Measurements from ENCODE around the gene SLC7A4. TPM values are rescaled to one million over a fixed set of nuclear protein-coding genes. Genes with fewer than 3 reads are reported as not detected.

SLC7A4 gene
- total and polyA plus RNA-seq, 2 of the 8 experiments (the other 6 are each of a cell fraction or from before 2014, with no cell fraction given) = 0.92 TPM; not detected in 1

DNA sequence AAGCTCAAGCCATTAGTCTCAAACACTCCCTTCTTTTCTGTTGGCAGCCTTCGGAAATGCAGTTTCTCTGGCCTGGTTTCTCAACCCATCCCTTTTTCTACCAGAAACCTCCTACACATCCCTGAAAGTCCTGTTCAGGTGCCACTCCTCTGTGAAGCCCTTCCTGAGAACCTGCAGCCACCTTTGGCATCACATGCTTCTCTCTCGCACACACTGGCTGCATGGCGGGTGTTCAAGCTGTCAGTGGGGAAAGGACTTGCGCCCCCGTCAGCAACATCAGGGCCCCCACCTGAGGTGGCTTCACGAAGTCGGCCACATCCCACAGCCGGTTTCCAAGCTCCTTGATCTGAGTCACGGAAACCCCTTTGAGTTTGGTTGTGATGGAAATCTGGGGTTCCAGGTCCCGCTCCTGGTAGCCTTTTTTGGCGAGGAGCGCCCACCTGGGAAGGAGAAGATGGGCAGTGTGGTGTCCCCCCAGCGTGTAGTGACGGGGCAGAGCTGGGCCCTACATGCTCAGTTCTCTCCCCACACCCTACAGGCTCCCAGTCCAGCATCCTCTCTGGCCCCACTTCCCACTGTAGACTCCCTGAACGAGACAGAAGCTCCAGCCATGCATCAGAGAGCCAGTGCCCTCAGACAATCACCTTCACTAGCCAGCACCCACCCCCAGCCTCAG lies 11.6 kb upstream of the SLC7A4 start (continued):
- TF ChIP-seq, protein P1, sequence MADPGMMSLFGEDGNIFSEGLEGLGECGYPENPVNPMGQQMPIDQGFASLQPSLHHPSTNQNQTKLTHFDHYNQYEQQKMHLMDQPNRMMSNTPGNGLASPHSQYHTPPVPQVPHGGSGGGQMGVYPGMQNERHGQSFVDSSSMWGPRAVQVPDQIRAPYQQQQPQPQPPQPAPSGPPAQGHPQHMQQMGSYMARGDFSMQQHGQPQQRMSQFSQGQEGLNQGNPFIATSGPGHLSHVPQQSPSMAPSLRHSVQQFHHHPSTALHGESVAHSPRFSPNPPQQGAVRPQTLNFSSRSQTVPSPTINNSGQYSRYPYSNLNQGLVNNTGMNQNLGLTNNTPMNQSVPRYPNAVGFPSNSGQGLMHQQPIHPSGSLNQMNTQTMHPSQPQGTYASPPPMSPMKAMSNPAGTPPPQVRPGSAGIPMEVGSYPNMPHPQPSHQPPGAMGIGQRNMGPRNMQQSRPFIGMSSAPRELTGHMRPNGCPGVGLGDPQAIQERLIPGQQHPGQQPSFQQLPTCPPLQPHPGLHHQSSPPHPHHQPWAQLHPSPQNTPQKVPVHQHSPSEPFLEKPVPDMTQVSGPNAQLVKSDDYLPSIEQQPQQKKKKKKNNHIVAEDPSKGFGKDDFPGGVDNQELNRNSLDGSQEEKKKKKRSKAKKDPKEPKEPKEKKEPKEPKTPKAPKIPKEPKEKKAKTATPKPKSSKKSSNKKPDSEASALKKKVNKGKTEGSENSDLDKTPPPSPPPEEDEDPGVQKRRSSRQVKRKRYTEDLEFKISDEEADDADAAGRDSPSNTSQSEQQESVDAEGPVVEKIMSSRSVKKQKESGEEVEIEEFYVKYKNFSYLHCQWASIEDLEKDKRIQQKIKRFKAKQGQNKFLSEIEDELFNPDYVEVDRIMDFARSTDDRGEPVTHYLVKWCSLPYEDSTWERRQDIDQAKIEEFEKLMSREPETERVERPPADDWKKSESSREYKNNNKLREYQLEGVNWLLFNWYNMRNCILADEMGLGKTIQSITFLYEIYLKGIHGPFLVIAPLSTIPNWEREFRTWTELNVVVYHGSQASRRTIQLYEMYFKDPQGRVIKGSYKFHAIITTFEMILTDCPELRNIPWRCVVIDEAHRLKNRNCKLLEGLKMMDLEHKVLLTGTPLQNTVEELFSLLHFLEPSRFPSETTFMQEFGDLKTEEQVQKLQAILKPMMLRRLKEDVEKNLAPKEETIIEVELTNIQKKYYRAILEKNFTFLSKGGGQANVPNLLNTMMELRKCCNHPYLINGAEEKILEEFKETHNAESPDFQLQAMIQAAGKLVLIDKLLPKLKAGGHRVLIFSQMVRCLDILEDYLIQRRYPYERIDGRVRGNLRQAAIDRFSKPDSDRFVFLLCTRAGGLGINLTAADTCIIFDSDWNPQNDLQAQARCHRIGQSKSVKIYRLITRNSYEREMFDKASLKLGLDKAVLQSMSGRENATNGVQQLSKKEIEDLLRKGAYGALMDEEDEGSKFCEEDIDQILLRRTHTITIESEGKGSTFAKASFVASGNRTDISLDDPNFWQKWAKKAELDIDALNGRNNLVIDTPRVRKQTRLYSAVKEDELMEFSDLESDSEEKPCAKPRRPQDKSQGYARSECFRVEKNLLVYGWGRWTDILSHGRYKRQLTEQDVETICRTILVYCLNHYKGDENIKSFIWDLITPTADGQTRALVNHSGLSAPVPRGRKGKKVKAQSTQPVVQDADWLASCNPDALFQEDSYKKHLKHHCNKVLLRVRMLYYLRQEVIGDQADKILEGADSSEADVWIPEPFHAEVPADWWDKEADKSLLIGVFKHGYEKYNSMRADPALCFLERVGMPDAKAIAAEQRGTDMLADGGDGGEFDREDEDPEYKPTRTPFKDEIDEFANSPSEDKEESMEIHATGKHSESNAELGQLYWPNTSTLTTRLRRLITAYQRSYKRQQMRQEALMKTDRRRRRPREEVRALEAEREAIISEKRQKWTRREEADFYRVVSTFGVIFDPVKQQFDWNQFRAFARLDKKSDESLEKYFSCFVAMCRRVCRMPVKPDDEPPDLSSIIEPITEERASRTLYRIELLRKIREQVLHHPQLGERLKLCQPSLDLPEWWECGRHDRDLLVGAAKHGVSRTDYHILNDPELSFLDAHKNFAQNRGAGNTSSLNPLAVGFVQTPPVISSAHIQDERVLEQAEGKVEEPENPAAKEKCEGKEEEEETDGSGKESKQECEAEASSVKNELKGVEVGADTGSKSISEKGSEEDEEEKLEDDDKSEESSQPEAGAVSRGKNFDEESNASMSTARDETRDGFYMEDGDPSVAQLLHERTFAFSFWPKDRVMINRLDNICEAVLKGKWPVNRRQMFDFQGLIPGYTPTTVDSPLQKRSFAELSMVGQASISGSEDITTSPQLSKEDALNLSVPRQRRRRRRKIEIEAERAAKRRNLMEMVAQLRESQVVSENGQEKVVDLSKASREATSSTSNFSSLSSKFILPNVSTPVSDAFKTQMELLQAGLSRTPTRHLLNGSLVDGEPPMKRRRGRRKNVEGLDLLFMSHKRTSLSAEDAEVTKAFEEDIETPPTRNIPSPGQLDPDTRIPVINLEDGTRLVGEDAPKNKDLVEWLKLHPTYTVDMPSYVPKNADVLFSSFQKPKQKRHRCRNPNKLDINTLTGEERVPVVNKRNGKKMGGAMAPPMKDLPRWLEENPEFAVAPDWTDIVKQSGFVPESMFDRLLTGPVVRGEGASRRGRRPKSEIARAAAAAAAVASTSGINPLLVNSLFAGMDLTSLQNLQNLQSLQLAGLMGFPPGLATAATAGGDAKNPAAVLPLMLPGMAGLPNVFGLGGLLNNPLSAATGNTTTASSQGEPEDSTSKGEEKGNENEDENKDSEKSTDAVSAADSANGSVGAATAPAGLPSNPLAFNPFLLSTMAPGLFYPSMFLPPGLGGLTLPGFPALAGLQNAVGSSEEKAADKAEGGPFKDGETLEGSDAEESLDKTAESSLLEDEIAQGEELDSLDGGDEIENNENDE (IDR thresholded peaks at IDR 0.05; ENCODE audit: insufficient replicate concordance, low read length) = no peak
- TF ChIP-seq EGR1 (IDR thresholded peaks at IDR 0.05; ENCODE audit: borderline replicate concordance, low read depth, low read length) = no peak
- no peak for TF ChIP-seq SP1 (IDR thresholded peaks at IDR 0.05; ENCODE audit: low read depth, low read length)
- TF ChIP-seq KDM4A (IDR thresholded peaks at IDR 0.05; ENCODE audit: low read depth, low read length, severe bottlenecking) = no peak
- no peak for TF ChIP-seq POU5F1 (IDR thresholded peaks at IDR 0.05; ENCODE audit: low read depth, low read length)
- no peak for TF ChIP-seq CREB1 (IDR thresholded peaks at IDR 0.05)
- no peak for TF ChIP-seq EP300 (IDR thresholded peaks at IDR 0.05; ENCODE audit: borderline replicate concordance in 1 of 2, low read depth in 2 of 2, low read length in 2 of 2)
- no peak for TF ChIP-seq ASH2L (IDR thresholded peaks at IDR 0.05; ENCODE audit: low read length)
- TF ChIP-seq RNF2 (IDR thresholded peaks at IDR 0.05; ENCODE audit: borderline replicate concordance, low read depth, low read length, missing control alignments, poor library complexity, severe bottlenecking) = no peak
- no peak for TF ChIP-seq GTF2F1 (IDR thresholded peaks at IDR 0.05; ENCODE audit: borderline replicate concordance, low read depth, low read length)
- no peak for TF ChIP-seq SIX5 (IDR thresholded peaks at IDR 0.05; ENCODE audit: low read depth, low read length)

All from H1 (cell line).